D721Med (cell line): Measurements from ENCODE around the gene MARCHF6.
"Not testable (repeated sequence)": the region's sequence is repeated elsewhere in the genome, so short reads cannot be mapped to it uniquely, and the experiment has no call there.

Experiments used
- DNase-seq: peaks from one replicate; pipeline ENCODE4 v3.0.0; 2011; ENCODE audit warnings: low spot score; ENCODE audit not compliant: insufficient read length
- FAIRE-seq: peaks from 2 replicates; lab custom pipeline; 2011; peaks lifted over from hg19 to GRCh38; lab: Jason Lieb, UNC
- TF ChIP-seq, protein P1 (sequence below): IDR thresholded peaks from 2 replicates; pipeline ENCODE4 v1.5.1; 2012; ENCODE audit warnings: mild to moderate bottlenecking, control low read depth; ENCODE audit not compliant: insufficient read depth; ENCODE audit errors: missing control alignments

The MARCHF6 gene

GRCh38 chr5:10338686-10339057 lies 14.8 kb upstream of the MARCHF6 start:
- TF ChIP-seq, protein P1, sequence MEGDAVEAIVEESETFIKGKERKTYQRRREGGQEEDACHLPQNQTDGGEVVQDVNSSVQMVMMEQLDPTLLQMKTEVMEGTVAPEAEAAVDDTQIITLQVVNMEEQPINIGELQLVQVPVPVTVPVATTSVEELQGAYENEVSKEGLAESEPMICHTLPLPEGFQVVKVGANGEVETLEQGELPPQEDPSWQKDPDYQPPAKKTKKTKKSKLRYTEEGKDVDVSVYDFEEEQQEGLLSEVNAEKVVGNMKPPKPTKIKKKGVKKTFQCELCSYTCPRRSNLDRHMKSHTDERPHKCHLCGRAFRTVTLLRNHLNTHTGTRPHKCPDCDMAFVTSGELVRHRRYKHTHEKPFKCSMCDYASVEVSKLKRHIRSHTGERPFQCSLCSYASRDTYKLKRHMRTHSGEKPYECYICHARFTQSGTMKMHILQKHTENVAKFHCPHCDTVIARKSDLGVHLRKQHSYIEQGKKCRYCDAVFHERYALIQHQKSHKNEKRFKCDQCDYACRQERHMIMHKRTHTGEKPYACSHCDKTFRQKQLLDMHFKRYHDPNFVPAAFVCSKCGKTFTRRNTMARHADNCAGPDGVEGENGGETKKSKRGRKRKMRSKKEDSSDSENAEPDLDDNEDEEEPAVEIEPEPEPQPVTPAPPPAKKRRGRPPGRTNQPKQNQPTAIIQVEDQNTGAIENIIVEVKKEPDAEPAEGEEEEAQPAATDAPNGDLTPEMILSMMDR: no peak
- no peak for DNase-seq
- no peak for FAIRE-seq

DNA sequence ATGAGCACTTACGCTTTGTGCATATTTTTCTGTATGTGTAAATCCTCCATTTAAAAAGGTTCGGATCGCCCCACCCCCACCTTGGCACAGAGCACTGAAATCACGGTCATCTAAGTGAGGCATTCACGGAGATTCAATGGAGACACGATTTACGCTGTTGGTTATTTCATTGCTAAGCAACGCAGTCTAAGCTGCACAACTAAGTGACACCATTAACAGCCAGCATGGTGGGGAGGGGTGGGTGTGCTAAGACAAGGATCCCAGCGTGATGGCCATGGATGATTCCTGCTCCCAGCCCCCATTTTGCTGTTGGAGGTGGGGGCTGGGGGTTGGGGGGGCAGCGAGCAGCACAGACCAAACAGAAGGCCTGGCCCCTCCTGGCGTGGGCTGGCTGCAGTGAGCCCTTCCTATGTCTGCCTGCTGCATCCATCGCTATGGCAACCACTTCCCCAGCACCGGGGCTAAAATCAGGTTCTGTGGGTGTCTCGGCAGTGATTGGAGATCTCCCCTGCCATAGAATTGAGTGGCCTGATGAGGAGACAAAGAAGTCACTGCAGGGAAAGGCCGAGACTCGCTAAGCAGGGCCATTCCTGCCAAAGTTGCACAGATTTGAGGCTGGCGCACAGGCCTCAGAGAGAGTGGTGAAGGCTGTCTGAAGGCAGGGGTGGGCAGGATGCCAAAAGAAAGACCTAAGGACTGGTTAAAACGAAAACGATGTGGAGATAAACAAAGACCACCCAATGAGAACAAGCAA lies 14.3 kb upstream of the MARCHF6 start:
- no peak for FAIRE-seq
- DNase-seq: no peak
- TF ChIP-seq, protein P1: no peak

DNA sequence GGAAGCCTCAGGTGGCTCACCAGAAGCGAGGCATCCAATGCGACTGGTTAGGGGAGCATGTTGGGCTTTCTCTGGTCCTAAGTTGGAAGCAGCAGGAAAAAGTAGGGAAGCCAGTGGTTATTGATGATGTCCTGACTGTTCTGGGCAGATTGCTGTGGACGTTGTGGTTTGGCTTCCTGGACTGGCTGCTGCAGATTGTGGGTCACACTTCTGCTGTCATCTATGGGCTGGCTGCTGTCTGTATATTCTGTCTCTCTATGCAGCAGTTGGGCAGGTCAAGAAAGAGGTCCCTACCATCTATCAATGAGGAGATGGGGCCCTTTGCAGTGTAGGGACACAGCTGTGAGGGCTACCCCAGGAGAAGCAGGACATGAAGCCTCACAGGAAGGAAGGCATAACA lies 13.5 kb upstream of the MARCHF6 start:
- FAIRE-seq: no peak
- TF ChIP-seq, protein P1: no peak

DNA sequence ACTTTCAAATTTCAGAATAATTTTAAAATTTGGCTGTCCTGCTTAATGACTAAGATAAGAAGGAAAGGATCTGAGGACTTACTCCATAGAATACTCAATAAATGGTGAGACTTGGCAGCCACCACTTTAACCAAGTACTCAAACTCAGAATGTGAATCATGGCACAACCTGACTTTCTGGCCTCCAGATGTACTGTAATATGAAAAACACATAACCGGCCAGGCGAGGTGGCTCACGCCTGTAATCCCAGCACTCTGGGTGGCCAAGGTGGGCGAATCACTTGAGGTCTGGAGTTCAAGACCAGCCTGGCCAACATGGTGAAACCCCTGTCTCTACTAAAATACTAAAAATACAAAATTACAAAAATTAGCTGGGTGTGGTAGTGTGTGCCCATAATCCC lies 10.0 kb upstream of the MARCHF6 start:
- TF ChIP-seq, protein P1: no peak
- no peak for FAIRE-seq

More for the DNA sequence above, 13.5 kb upstream of the MARCHF6 start:
- DNase-seq: no peak

DNA sequence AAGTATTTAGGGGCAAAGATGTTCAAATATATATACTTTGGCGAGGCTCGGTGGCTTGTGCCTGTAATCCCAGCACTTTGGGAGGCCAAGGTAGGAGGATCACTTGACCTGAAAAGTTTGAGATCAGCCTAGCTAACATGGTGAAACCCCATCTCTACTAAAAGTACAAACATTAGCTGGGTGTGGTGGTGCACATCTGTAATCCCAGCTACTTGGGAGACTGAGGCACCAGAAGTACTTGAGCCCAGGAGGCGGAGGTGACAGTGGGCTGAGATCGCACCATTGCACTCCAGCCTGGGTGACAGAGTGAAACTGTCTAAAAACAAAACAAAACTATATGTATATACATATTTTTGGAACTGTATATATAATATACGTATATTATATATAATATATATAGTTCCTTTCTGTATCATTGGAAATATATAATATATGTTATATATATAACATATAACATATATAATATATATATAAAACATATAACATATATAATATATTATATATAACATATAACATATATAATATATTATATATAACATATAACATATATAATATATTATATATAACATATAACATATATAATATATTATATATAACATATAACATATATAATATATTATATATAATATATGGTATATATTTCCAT lies 8.9 kb upstream of the MARCHF6 start:
- not testable (repeated sequence) for FAIRE-seq, DNase-seq

More for the DNA sequence above, 10.0 kb upstream of the MARCHF6 start:
- DNase-seq: no peak

GRCh38 chr5:10348258-10348657 lies 5.2 kb upstream of the MARCHF6 start:
- no peak for FAIRE-seq
- no peak for DNase-seq

DNA sequence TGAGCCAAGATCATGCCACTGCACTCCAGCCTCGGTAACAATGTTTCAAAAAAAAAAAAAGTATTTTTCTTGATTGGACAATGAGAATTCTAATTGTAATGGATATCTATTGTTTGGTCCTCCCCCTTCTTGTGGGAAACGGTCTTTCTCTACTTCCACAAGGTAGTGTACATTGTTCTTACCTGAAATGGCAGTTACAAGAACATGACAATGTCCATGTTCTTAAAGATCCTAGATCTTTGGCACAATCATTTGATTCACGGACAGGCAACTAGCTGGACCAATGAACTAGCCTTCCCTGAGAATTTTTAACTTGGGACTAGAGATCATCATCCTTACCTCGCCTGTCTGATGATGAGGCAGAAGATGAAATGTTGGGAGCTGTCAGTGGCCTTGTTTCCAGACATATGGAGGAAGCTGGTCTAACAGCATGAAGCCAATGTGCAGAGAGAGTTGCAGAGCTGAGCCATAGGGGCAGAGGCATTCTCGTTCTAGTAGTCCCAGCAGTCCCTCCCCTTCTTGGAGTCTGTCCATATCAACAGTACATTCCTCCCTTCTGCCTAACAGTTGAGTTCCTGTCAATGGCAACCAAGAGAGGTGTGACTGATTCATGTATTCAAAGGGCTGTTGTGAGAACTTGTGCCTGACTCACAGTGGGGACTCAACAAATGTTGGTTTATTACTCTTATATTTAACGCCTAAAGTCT lies 2.1 kb upstream of the MARCHF6 start:
- DNase-seq (no peak), FAIRE-seq (peak; percentile 11)

More at GRCh38 chr5:10348258-10348657, 5.2 kb upstream of the MARCHF6 start:
- TF ChIP-seq, protein P1: no peak

More for the DNA sequence above, 2.1 kb upstream of the MARCHF6 start:
- TF ChIP-seq, protein P1: no peak
